Astrocyte (in vitro differentiated cells and primary cell): ENCODE measurements around the gene PCDHB16. TPM values are rescaled to one million over a fixed set of nuclear protein-coding genes. Genes with fewer than 3 reads are reported as not detected.
"Not testable (repeated sequence)": the region's sequence is repeated elsewhere in the genome, so short reads cannot be mapped to it uniquely, and the experiment has no call there.

ENCODE experiments used
- DNase-seq: peaks from one replicate; pipeline ENCODE4 v3.0.0-alpha.2; 2010; ENCODE audit warnings: low read depth
- FAIRE-seq: peaks from 2 replicates; lab custom pipeline; 2011; peaks lifted over from hg19 to GRCh38; lab: Jason Lieb, UNC
- H2AFZ ChIP-seq: 2 replicates; pipeline ENCODE4 v1.6.0; 2012; ENCODE audit warnings: low read depth, low read length, inconsistent platforms
- H3K27ac ChIP-seq: 2 replicates; pipeline ENCODE4 v1.5.1; 2011; ENCODE audit warnings: low read depth, low read length, inconsistent platforms
- H3K27me3 ChIP-seq: 2 replicates; pipeline ENCODE4 v1.6.0; 2011; ENCODE audit warnings: low read length, inconsistent platforms; ENCODE audit not compliant: insufficient read depth
- H3K36me3 ChIP-seq: 2 replicates; pipeline ENCODE4 v1.5.1; 2011; ENCODE audit warnings: low read length, inconsistent platforms; ENCODE audit not compliant: insufficient read depth
- H3K4me1 ChIP-seq: 2 replicates; pipeline ENCODE4 v1.5.1; 2011; ENCODE audit warnings: low read length, inconsistent platforms; ENCODE audit not compliant: insufficient read depth
- H3K4me2 ChIP-seq: 2 replicates; pipeline ENCODE4 v1.6.0; 2012; ENCODE audit warnings: low read length, inconsistent platforms
- H3K4me3 ChIP-seq: 2 replicates; pipeline ENCODE4 v1.5.1; 2011; ENCODE audit warnings: low read depth, mild to moderate bottlenecking, low read length, inconsistent platforms; ENCODE audit not compliant: insufficient read depth
- H3K79me2 ChIP-seq: 2 replicates; pipeline ENCODE4 v1.6.0; 2012; ENCODE audit warnings: mild to moderate bottlenecking, low read length, inconsistent platforms; ENCODE audit not compliant: insufficient read depth
- H3K9ac ChIP-seq: 2 replicates; pipeline ENCODE4 v1.6.0; 2012; ENCODE audit warnings: mild to moderate bottlenecking, low read length, inconsistent platforms
- H3K9me3 ChIP-seq: 2 replicates; pipeline ENCODE4 v1.5.1; 2012; ENCODE audit warnings: low read depth, mild to moderate bottlenecking, low read length, inconsistent platforms; ENCODE audit not compliant: insufficient read depth
- H4K20me1 ChIP-seq: 2 replicates; pipeline ENCODE4 v1.6.0; 2012; ENCODE audit warnings: low read length, inconsistent platforms; ENCODE audit not compliant: insufficient read depth
- H3K27ac Mint-ChIP-seq: one replicate; pipeline ENCODE4 v1.8.0; 2021; ENCODE audit warnings: mild to moderate bottlenecking, mixed read lengths; ENCODE audit not compliant: unreplicated experiment
- H3K27me3 Mint-ChIP-seq: one replicate; pipeline ENCODE4 v1.8.0; 2021; ENCODE audit warnings: low read depth, mixed read lengths; ENCODE audit not compliant: unreplicated experiment
- H3K36me3 Mint-ChIP-seq: one replicate; pipeline ENCODE4 v1.8.0; 2021; ENCODE audit warnings: low read depth, mixed read lengths; ENCODE audit not compliant: unreplicated experiment
- H3K4me1 Mint-ChIP-seq: one replicate; pipeline ENCODE4 v1.8.0; 2021; ENCODE audit warnings: low read depth, mixed read lengths; ENCODE audit not compliant: unreplicated experiment
- H3K4me3 Mint-ChIP-seq: one replicate; pipeline ENCODE4 v1.8.0; 2021; ENCODE audit warnings: mild to moderate bottlenecking, moderate library complexity, mixed read lengths; ENCODE audit not compliant: unreplicated experiment
- H3K9me3 Mint-ChIP-seq: one replicate; pipeline ENCODE4 v1.8.0; 2021; ENCODE audit warnings: mild to moderate bottlenecking, mixed read lengths; ENCODE audit not compliant: unreplicated experiment
- EZH2 ChIP-seq: IDR thresholded peaks from 2 replicates; pipeline ENCODE4 v1.6.1; 2012; ENCODE audit warnings: mild to moderate bottlenecking, low read length, inconsistent platforms; ENCODE audit not compliant: insufficient read depth
- total RNA-seq: library from RNA; stranded (reverse); gene quantifications from 2 replicates; pipeline ENCODE4 v1.2.1, GENCODE V29; 2021
- TF ChIP-seq, protein P1 (sequence below): IDR thresholded peaks from 2 replicates; pipeline ENCODE4 v1.5.1; 2011; ENCODE audit warnings: low read depth, mild to moderate bottlenecking, inconsistent platforms, low read length, moderate library complexity; ENCODE audit not compliant: insufficient read depth

The PCDHB16 gene
- total RNA-seq, 1 donor from 2014 or later = 3.2 TPM

DNA sequence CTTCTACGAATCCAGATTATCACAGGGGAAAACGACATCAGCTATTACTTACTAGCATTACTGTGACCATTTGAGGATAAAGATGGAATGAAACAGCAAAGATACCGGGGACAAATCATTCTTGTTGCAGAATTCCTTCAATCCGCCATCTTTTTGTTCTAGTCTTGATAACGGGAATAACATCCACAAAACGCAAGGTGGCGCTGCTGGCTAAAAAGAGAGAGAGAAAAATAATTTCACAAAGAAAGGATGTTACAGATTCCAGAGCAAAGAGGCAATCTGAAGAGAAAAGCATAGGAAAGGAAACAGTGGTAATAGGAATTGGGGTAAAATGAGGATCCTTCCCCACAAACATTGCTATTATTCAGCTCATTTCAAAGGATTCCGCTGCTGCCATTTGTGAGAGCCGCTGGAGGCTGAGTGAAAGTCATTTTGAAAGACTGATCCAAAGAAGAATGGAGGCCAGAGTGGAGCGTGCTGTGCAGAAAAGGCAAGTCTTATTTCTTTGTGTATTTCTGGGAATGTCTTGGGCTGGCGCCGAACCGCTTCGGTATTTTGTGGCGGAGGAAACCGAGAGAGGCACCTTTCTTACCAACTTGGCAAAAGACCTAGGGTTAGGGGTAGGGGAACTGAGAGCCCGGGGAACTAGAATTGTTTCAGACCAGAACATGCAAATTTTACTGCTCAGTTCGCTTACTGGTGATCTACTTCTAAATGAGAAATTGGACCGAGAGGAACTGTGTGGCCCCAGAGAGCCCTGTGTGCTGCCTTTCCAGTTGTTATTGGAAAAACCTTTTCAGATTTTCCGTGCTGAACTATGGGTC is 9.6 kb upstream of the PCDHB16 start, which contains the start of gene PCDHB7:
Gene PCDHB7 (plus strand): TSS at position 264 of the 824 bp plus-strand sequence. CDS start 192 bp downstream, at position 456.
- H3K4me3 ChIP-seq = no peak within 1 kb of the TSS
- H3K4me2 ChIP-seq = peak within 1 kb of the TSS; percentile 20

DNA sequence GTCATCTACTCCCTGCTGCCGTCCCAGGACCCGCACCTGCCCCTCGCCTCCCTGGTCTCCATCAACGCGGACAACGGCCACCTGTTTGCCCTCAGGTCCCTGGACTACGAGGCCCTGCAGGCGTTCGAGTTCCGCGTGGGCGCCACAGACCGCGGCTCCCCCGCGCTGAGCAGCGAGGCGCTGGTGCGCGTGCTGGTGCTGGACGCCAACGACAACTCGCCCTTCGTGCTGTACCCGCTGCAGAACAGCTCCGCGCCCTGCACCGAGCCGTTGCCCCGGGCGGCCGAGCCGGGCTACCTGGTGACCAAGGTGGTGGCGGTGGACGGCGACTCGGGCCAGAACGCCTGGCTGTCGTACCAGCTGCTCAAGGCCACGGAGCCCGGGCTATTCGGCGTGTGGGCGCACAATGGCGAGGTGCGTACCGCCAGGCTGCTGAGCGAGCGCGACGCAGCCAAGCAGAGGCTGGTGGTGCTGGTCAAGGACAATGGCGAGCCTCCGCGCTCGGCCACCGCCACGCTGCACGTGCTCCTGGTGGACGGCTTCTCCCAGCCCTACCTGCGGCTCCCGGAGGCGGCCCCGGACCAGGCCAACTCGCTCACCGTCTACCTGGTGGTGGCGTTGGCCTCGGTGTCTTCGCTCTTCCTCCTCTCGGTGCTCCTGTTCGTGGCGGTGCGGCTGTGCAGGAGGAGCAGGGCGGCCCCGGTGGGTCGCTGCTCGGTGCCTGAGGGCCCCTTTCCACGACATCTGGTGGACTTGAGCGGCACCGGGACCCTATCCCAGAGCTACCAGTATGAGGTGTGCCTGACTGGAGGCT is 7.7 kb upstream of the PCDHB16 start:
- H4K20me1 ChIP-seq, H2AFZ ChIP-seq, H3K27me3 Mint-ChIP-seq, DNase-seq, H3K4me1 ChIP-seq, H3K79me2 ChIP-seq, H3K27ac Mint-ChIP-seq, H3K4me3 Mint-ChIP-seq, H3K4me2 ChIP-seq, H3K36me3 ChIP-seq, H3K36me3 Mint-ChIP-seq, H3K4me1 Mint-ChIP-seq, H3K4me3 ChIP-seq, H3K27ac ChIP-seq, FAIRE-seq, H3K27me3 ChIP-seq, H3K9ac ChIP-seq: not testable (repeated sequence)
- H3K9me3 ChIP-seq = peaks cover 19% of the 10 kb centered on the region
- H3K9me3 Mint-ChIP-seq = peaks cover 15% of the 10 kb centered on the region

More for the DNA sequence above, 9.6 kb upstream of the PCDHB16 start, which contains the start of gene PCDHB7:
- TF ChIP-seq EZH2 = no peak
- TF ChIP-seq, protein P1, sequence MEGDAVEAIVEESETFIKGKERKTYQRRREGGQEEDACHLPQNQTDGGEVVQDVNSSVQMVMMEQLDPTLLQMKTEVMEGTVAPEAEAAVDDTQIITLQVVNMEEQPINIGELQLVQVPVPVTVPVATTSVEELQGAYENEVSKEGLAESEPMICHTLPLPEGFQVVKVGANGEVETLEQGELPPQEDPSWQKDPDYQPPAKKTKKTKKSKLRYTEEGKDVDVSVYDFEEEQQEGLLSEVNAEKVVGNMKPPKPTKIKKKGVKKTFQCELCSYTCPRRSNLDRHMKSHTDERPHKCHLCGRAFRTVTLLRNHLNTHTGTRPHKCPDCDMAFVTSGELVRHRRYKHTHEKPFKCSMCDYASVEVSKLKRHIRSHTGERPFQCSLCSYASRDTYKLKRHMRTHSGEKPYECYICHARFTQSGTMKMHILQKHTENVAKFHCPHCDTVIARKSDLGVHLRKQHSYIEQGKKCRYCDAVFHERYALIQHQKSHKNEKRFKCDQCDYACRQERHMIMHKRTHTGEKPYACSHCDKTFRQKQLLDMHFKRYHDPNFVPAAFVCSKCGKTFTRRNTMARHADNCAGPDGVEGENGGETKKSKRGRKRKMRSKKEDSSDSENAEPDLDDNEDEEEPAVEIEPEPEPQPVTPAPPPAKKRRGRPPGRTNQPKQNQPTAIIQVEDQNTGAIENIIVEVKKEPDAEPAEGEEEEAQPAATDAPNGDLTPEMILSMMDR = peak; percentile 27
- FAIRE-seq (no peak), DNase-seq (no peak)
- Histone ChIP-seq H3K27ac (no peak within 1 kb of the TSS), H3K27me3 (no peaks in the 10 kb centered on the region), H2AFZ (no peak within 1 kb of the TSS), H3K79me2 (no peaks in the 10 kb centered on the region), H4K20me1 (no peaks in the 10 kb centered on the region), H3K36me3 (no peaks in the 10 kb centered on the region), H3K4me1 (no peaks in the 10 kb centered on the region), H3K9me3 (peaks cover 9% of the 10 kb centered on the region), H3K9ac (no peak within 1 kb of the TSS)
- Mint-ChIP-seq H3K4me1 (no peaks in the 10 kb centered on the region), H3K9me3 (peaks cover 20% of the 10 kb centered on the region), H3K27ac (no peak within 1 kb of the TSS), H3K27me3 (no peaks in the 10 kb centered on the region), H3K4me3 (no peak within 1 kb of the TSS), H3K36me3 (peaks cover 4% of the 10 kb centered on the region)

DNA sequence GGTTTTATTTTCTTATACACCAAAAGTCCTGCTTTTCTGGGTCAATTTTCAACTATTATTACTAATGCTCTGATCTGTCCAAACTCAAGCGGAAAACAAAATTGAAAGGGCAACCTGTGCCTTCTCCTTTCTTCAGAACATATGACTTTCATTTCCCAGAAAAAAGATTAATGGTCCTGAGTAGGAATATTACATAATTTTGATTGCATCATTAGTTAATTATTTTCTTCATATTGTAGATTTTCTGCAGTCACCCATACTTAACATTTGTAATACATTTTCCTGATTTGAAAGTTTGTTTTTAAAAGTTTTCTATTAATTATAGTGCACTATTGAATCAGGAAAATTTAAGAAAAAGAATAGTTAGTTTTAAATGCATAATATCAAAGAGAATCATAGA is 6.3 kb upstream of the PCDHB16 start:
- DNase-seq (no peak), FAIRE-seq (no peak)
- H3K27ac Mint-ChIP-seq = no peak overlapping the region
- H3K4me3 Mint-ChIP-seq = no peak overlapping the region
- peaks cover 19% of the 10 kb centered on the region for H3K9me3 ChIP-seq
- no peaks in the 10 kb centered on the region for H3K4me1 Mint-ChIP-seq
- no peak overlapping the region for H3K4me3 ChIP-seq
- no peaks in the 10 kb centered on the region for H3K79me2 ChIP-seq
- no peaks in the 10 kb centered on the region for H3K4me1 ChIP-seq
- TF ChIP-seq EZH2 = no peak
- TF ChIP-seq, protein P1 = no peak
- no peaks in the 10 kb centered on the region for H3K27me3 Mint-ChIP-seq
- H3K36me3 ChIP-seq = no peaks in the 10 kb centered on the region
- no peaks in the 10 kb centered on the region for H3K27me3 ChIP-seq
- H3K4me2 ChIP-seq = no peak overlapping the region
- no peak overlapping the region for H3K27ac ChIP-seq
- H3K9me3 Mint-ChIP-seq = peaks cover 15% of the 10 kb centered on the region
- no peaks in the 10 kb centered on the region for H4K20me1 ChIP-seq
- no peak overlapping the region for H3K9ac ChIP-seq
- H2AFZ ChIP-seq = no peak overlapping the region
- peaks cover 4% of the 10 kb centered on the region for H3K36me3 Mint-ChIP-seq

DNA sequence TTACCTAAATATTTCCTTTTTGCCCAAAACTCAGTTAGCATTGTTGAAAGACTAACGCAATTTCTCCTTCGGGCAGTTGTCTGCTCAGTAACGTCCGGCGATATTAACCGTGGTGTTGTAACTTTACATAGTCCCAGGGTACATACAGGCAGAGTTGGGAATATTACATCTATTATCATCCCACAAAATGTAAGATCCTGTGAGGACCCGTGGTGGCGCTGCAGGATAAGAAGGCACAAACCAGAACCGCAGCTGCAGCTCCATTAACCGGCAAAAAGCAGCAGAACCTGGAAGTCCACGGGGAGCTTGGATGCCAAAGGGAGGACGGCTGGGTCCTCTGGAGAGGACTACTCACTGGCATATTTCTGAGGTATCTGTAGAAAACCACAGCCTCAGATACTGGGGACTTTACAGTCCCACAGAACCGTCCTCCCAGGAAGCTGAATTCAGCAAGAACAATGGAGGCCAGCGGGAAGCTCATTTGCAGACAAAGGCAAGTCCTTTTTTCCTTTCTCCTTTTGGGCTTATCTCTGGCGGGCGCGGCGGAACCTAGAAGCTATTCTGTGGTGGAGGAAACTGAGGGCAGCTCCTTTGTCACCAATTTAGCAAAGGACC is 4.5 kb upstream of the PCDHB16 start, which contains the start of gene PCDHB8:
Gene PCDHB8 (plus strand): TSS at position 214 of the 615 bp plus-strand sequence. CDS start 245 bp downstream, at position 459.
- not testable (repeated sequence) for H3K4me1 ChIP-seq, H2AFZ ChIP-seq, H3K36me3 ChIP-seq, DNase-seq, H3K27me3 ChIP-seq, H3K4me1 Mint-ChIP-seq, H3K27ac ChIP-seq, H3K4me2 ChIP-seq, H3K27ac Mint-ChIP-seq, H3K4me3 Mint-ChIP-seq, H3K27me3 Mint-ChIP-seq, H3K79me2 ChIP-seq, H3K9ac ChIP-seq, H4K20me1 ChIP-seq, H3K36me3 Mint-ChIP-seq, FAIRE-seq, H3K4me3 ChIP-seq
- H3K9me3 ChIP-seq = peaks cover 19% of the 10 kb centered on the region
- H3K9me3 Mint-ChIP-seq = peaks cover 17% of the 10 kb centered on the region
